Smooth muscle cell (in vitro differentiated cells): ENCODE data around the gene FGFBP1. TPM values are rescaled to one million over a fixed set of nuclear protein-coding genes. Genes with fewer than 3 reads are reported as not detected.

ENCODE experiments used
- DNase-seq: peaks from one replicate; lab custom pipeline; 2025; ENCODE audit not compliant: unreplicated experiment; lab: John Stamatoyannopoulos, UW
- H2AFZ ChIP-seq: fragments of 200-600 bp; sonication (generic); 2 replicates; pipeline ENCODE4 v1.6.0; 2016; ENCODE audit warnings: antibody characterized with exemption, low read depth, mild to moderate bottlenecking
- H3F3A ChIP-seq: fragments of 200-600 bp; sonication (generic); 2 replicates; pipeline ENCODE4 v1.6.0; 2017; ENCODE audit warnings: antibody characterized with exemption, low read depth
- H3K27ac ChIP-seq: fragments of 200-600 bp; sonication (generic); 2 replicates; pipeline ENCODE4 v1.5.1; 2016; ENCODE audit warnings: low read depth, mild to moderate bottlenecking
- H3K27me3 ChIP-seq: fragments of 200-600 bp; sonication (generic); 2 replicates; pipeline ENCODE4 v1.6.1; 2016; ENCODE audit warnings: low read depth, mild to moderate bottlenecking
- H3K36me3 ChIP-seq: fragments of 200-600 bp; sonication (generic); 2 replicates; pipeline ENCODE4 v1.5.1; 2016; ENCODE audit warnings: low read depth
- H3K4me1 ChIP-seq: fragments of 200-600 bp; sonication (generic); 2 replicates; pipeline ENCODE4 v1.5.1; 2016; ENCODE audit warnings: low read depth
- H3K4me2 ChIP-seq: fragments of 200-600 bp; sonication (generic); 2 replicates; pipeline ENCODE4 v1.6.0; 2016; ENCODE audit warnings: mild to moderate bottlenecking
- H3K4me3 ChIP-seq: fragments of 200-600 bp; sonication (generic); 2 replicates; pipeline ENCODE4 v1.5.1; 2016; ENCODE audit warnings: mild to moderate bottlenecking
- H3K79me2 ChIP-seq: fragments of 200-600 bp; sonication (generic); 2 replicates; pipeline ENCODE4 v1.6.0; 2016; ENCODE audit warnings: low read depth, mild to moderate bottlenecking
- H3K9ac ChIP-seq: fragments of 200-600 bp; sonication (generic); 2 replicates; pipeline ENCODE4 v1.6.0; 2016; ENCODE audit warnings: low read depth
- H3K9me3 ChIP-seq: fragments of 200-600 bp; sonication (generic); replicated peaks from 2 replicates; pipeline ENCODE4 v1.5.1; 2016; ENCODE audit warnings: low read depth
- H4K20me1 ChIP-seq: fragments of 200-600 bp; sonication (generic); 2 replicates; pipeline ENCODE4 v1.6.0; 2016; ENCODE audit warnings: low read depth
- CTCF ChIP-seq: fragments of 200-600 bp; sonication (generic); IDR thresholded peaks from 2 replicates; pipeline ENCODE4 v1.5.1; 2017; ENCODE audit warnings: borderline replicate concordance, mild to moderate bottlenecking, antibody characterized with exemption; ENCODE audit not compliant: insufficient read depth, poor library complexity, severe bottlenecking
- WGBS: methylation state at CpG from one replicate; pipeline ENCODE4 v1.1.7; 2016; ENCODE audit warnings: low lambda C conversion rate; 5-methylcytosine and 5-hydroxymethylcytosine counted together
- polyA plus RNA-seq: library from polyadenylated mRNA; unstranded; fragments of >200 nt; fragmentation: Nextera tagmentation; extraction: Ambion mirVana; gene quantifications from 2 replicates; pipeline ENCODE4 v1.2.1, GENCODE V29; 2016
- total RNA-seq: library from RNA; depleted of rRNA; stranded (reverse); fragments of >200 nt; gene quantifications from 2 replicates; pipeline ENCODE4 v1.2.3, GENCODE V29; 2014

The FGFBP1 gene
- total and polyA plus RNA-seq, 2 experiments from 2014 or later: not detected

DNA sequence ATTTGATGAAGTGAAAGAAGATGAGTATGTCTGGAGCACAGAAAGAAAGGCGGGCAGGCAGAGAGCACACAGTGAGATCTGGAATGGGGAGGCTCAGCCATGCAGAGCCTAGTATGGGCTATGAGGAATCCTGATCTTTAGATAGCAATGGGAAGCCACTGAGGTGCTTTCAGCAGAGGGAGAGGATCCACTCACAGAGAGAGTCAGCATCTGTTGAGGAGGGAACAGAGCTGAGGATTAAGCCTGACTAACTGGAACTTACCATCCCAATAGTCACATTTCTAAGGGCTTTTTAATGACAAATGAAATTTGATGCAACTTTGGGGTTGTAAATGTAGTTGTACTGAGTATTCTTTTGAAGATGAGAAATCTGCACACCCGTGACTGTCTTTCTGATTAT lies 45.1 kb upstream of the FGFBP1 start:
- Histone ChIP-seq H3K4me3 (no peak overlapping the region), H3K4me1 (no peaks in the 10 kb centered on the region), H3F3A (no peaks in the 10 kb centered on the region), H3K79me2 (no peaks in the 10 kb centered on the region), H3K36me3 (no peaks in the 10 kb centered on the region), H2AFZ (no peak overlapping the region), H3K4me2 (no peak overlapping the region), H3K27me3 (no peaks in the 10 kb centered on the region), H3K27ac (no peak overlapping the region), H3K9ac (no peak overlapping the region), H3K9me3 (no peaks in the 10 kb centered on the region), H4K20me1 (no peaks in the 10 kb centered on the region)
- WGBS: 78% methylated on average over 2 of the region's 2 CpGs
- no peak for TF ChIP-seq CTCF
- DNase-seq: no peak

DNA sequence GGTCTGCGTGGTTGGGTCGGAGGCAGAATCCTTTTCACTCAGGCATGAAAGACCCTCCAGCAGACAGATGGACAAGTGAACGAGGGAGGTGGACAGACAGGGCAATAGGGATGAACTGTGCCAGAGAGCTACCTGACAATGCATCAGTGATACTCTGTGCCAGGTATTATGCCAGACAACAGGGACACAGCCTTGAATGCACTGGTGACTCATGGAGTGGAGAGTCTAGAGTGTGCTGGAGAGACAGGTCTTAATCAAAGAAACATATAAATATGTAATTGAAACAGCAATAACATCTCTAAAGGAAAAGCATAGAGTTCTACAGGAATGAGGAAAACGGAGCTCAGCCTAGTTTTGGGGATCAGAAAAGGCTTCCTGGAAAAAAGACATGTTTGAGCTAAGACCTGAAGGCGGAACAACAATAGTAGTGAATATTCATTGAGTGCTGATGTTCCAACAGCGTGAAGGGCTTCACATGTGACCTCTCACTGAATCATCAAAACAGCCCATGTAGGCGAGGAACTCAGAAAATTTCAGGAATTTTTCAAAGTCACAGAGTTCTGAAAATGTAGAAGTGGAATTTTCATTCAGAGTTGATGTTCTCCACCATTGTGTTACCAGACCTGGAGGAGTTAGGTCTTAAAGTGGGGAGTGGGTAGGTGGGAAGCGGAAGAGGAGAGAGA lies 44.4 kb upstream of the FGFBP1 start:
- H3K79me2 ChIP-seq: no peaks in the 10 kb centered on the region
- no peaks in the 10 kb centered on the region for H3F3A ChIP-seq
- H3K27ac ChIP-seq: no peak overlapping the region
- no peaks in the 10 kb centered on the region for H3K4me1 ChIP-seq
- 80% methylated on average over 8 of the region's 8 CpGs for WGBS
- TF ChIP-seq CTCF: no peak
- H3K36me3 ChIP-seq: no peaks in the 10 kb centered on the region
- no peak overlapping the region for H3K4me2 ChIP-seq
- H3K9ac ChIP-seq: no peak overlapping the region
- H3K9me3 ChIP-seq: no peaks in the 10 kb centered on the region
- no peak overlapping the region for H2AFZ ChIP-seq
- DNase-seq: no peak
- no peaks in the 10 kb centered on the region for H4K20me1 ChIP-seq
- no peak overlapping the region for H3K4me3 ChIP-seq
- H3K27me3 ChIP-seq: no peaks in the 10 kb centered on the region

- no peaks in the 10 kb centered on the region for H3F3A ChIP-seq
- no peaks in the 10 kb centered on the region for H3K79me2 ChIP-seq
- 84% methylated on average over 7 of the region's 7 CpGs for WGBS
- no peaks in the 10 kb centered on the region for H3K4me1 ChIP-seq
- no peaks in the 10 kb centered on the region for H3K36me3 ChIP-seq
- no peak overlapping the region for H2AFZ ChIP-seq
- H3K4me2 ChIP-seq: no peak overlapping the region
- no peak for TF ChIP-seq CTCF
- no peaks in the 10 kb centered on the region for H4K20me1 ChIP-seq
- H3K9ac ChIP-seq: no peak overlapping the region
- DNase-seq: no peak
- H3K4me3 ChIP-seq: no peak overlapping the region
- no peaks in the 10 kb centered on the region for H3K9me3 ChIP-seq
- no peaks in the 10 kb centered on the region for H3K27me3 ChIP-seq
- no peak overlapping the region for H3K27ac ChIP-seq
Measured at GRCh38 chr4:15976456-15977447, 38.2 kb upstream of the FGFBP1 start.
